K562 (cell line): Measurements from ENCODE around the gene SLC24A3. TPM values are rescaled to one million over a fixed set of nuclear protein-coding genes. Genes with fewer than 3 reads are reported as not detected.

Experiments used
- ATAC-seq: fragments of 200-7000 bp; cut with Tn5 transposase; 3 replicates; pipeline ENCODE4 v1.9.1; 2020; ENCODE audit warnings: moderate library complexity
- BruUV-seq: library from RNA; stranded (reverse); fragments of 400-500 nt; replicated peaks from 2 replicates; lab custom pipeline; 2021; lab: Mats Ljungman, UMichigan
- CTCF ChIA-PET: fragments of 300-600 bp; formaldehyde crosslinking; extraction: SDS; loops from one replicate; lab custom pipeline; 2021; ENCODE audit warnings: low intra/inter-chr PET ratio; lab: Yijun Ruan, JAX
- POLR2A ChIA-PET: fragments of 300-600, 350-650 bp; sonication (Branson Sonifier 250); formaldehyde crosslinking; extraction: SDS; loops from one replicate; lab custom pipeline; 2021; ENCODE audit warnings: antibody characterized with exemption, inconsistent platforms; lab: Yijun Ruan, JAX
- DNase-seq, 4 experiments: peaks; one replicate each; pipeline versions ENCODE4 v3.0.0 to v3.0.0-alpha.2; 2011 to 2018; ENCODE audit warnings: low spot score in 3 of 4, mixed read lengths in 3 of 4; ENCODE audit errors: extremely low read depth in 1 of 4
- FAIRE-seq: peaks from 2 replicates; lab custom pipeline; 2011; peaks lifted over from hg19 to GRCh38; lab: Jason Lieb, UNC
- H2AFZ ChIP-seq: 2 replicates; pipeline ENCODE4 v1.6.0; 2011; ENCODE audit warnings: low read depth, low read length, control low read depth, inconsistent platforms
- H3K27ac ChIP-seq: fragments of 200-600 bp; 3 replicates; pipeline ENCODE4 v1.8.0; 2011; ENCODE audit warnings: low read depth, mild to moderate bottlenecking, control low read depth, inconsistent platforms, low read length, moderate library complexity, mixed read lengths; ENCODE audit errors: extremely low read depth
- H3K27me3 ChIP-seq, 2 experiments: fragments of 300-600 bp in 1 of 2; 2 replicates in 1 of 2; 3 replicates in 1 of 2; pipeline versions ENCODE4 v1.6.0 to v1.8.0; 2011; ENCODE audit warnings: inconsistent platforms in 2 of 2, low read length in 2 of 2, mild to moderate bottlenecking in 1 of 2, mixed read lengths in 1 of 2, moderate library complexity in 1 of 2; ENCODE audit not compliant: control insufficient read depth in 2 of 2, insufficient read depth in 2 of 2
- H3K36me3 ChIP-seq: fragments of 300-600 bp; 3 replicates; pipeline ENCODE4 v1.8.0; 2011; ENCODE audit warnings: mild to moderate bottlenecking, low read length, inconsistent platforms; ENCODE audit not compliant: control insufficient read depth, insufficient read depth
- H3K4me1 ChIP-seq, 2 experiments: fragments of 200-600 bp in 1 of 2; replicated peaks in 1 of 2; 2 replicates in 1 of 2; 3 replicates in 1 of 2; pipeline versions ENCODE4 v1.5.1 to v1.8.0; 2011; ENCODE audit warnings: inconsistent platforms in 2 of 2, low read length in 2 of 2, mild to moderate bottlenecking in 1 of 2, mixed read lengths in 1 of 2, moderate library complexity in 1 of 2; ENCODE audit not compliant: control insufficient read depth in 2 of 2, insufficient read depth in 2 of 2
- H3K4me2 ChIP-seq: 2 replicates; pipeline ENCODE4 v1.6.1; 2011; ENCODE audit warnings: low read length, control low read depth, inconsistent platforms, mixed read lengths; ENCODE audit not compliant: insufficient read depth
- H3K4me3 ChIP-seq: fragments of 200-600 bp; sonication (generic), shearing (Covaris generic); 2 replicates; pipeline ENCODE4 v1.5.1; 2016; ENCODE audit warnings: control low read depth, inconsistent platforms
- H3K79me2 ChIP-seq: fragments of 200-600 bp; 3 replicates; pipeline ENCODE4 v1.8.0; 2011; ENCODE audit warnings: low read length, inconsistent platforms; ENCODE audit not compliant: control insufficient read depth, insufficient read depth
- H3K9ac ChIP-seq, 2 experiments: 2 replicates each; pipeline versions ENCODE4 v1.6.0 to v1.6.1; 2011; ENCODE audit warnings: low read depth in 2 of 2, low read length in 2 of 2, control low read depth in 1 of 2, inconsistent platforms in 1 of 2, mild to moderate bottlenecking in 1 of 2, mixed read lengths in 1 of 2; ENCODE audit not compliant: insufficient read depth in 1 of 2
- H3K9me1 ChIP-seq: one replicate; pipeline ENCODE4 v1.6.0; 2011; ENCODE audit warnings: inconsistent platforms, mild to moderate bottlenecking, low read length, moderate library complexity; ENCODE audit not compliant: control insufficient read depth, insufficient read depth
- H3K9me3 ChIP-seq: replicated peaks from 2 replicates; pipeline ENCODE4 v1.5.1; 2011; ENCODE audit warnings: low read depth, low read length, inconsistent platforms; ENCODE audit not compliant: control insufficient read depth, insufficient read depth
- H4K20me1 ChIP-seq: replicated peaks from 2 replicates; pipeline ENCODE4 v1.6.1; 2011; ENCODE audit warnings: low read length, inconsistent platforms, mixed read lengths; ENCODE audit not compliant: control insufficient read depth, insufficient read depth
- HDGF ChIP-seq: fragments of 450-650 bp; IDR thresholded peaks from 2 replicates; pipeline ENCODE4 v1.6.1; 2016
- HMG20B ChIP-seq: fragments of 250-450 bp; sonication (Bioruptor Pico); IDR thresholded peaks from 2 replicates; pipeline ENCODE4 v1.5.0; 2021; ENCODE audit warnings: mild to moderate bottlenecking
- REST ChIP-seq, 2 experiments: fragments of 450-650 bp; formaldehyde crosslinking in 1 of 2; IDR thresholded peaks; 2 replicates each; pipeline versions ENCODE4 v1.4.0 to v1.6.1; 2014 to 2020; ENCODE audit warnings: mild to moderate bottlenecking in 2 of 2, borderline replicate concordance in 1 of 2, low read depth in 1 of 2
- RREB1 ChIP-seq: fragments of 250-450 bp; sonication (Bioruptor Pico); IDR thresholded peaks from 2 replicates; pipeline ENCODE4 v1.4.0; 2020
- WGBS: fragments of 100-300 bp; shearing (Covaris generic); methylation state at CpG from one replicate; pipeline ENCODE4 v1.1.6; 2016; ENCODE audit warnings: low coverage, mixed read lengths; ENCODE audit not compliant: insufficient coverage; ENCODE audit errors: missing lambda C conversion rate; 5-methylcytosine and 5-hydroxymethylcytosine counted together
- in situ Hi-C: fragments of 300-500 bp; cut with MboI; formaldehyde crosslinking; loops from 4 replicates; pipeline ENCODE4 v1.15.0; 2018; ENCODE audit warnings: inconsistent platforms, mixed read lengths
- intact Hi-C: fragments of 100-400 bp; cut with micrococcal nuclease; formaldehyde crosslinking; loops from 2 replicates; pipeline ENCODE4 v1.14.2; 2022
- polyA plus RNA-seq, 8 experiments: library from polyadenylated mRNA; depleted of rRNA in 4 of 8; stranded (reverse) in 5 of 8; unstranded in 3 of 8; fragments of >200 nt; fragmentation: Nextera tagmentation in 2 of 8; fragmentation: Illumina TruSeq in 1 of 8; extraction: Ambion mirVana in 2 of 8; extraction: Trizol in 1 of 8; gene quantifications; 2 replicates each; pipeline versions ENCODE4 v1.2.1 to v1.2.3, GENCODE V29; 2011 to 2014; ENCODE audit warnings: inconsistent platforms in 1 of 8, missing spikeins in 1 of 8
- total RNA-seq, 7 experiments: library from RNA; depleted of rRNA in 6 of 7; stranded (reverse); fragments of >200 nt in 6 of 7; fragmentation: Illumina TruSeq in 2 of 7; extraction: Trizol in 2 of 7; gene quantifications; 2 replicates each; pipeline versions ENCODE4 v1.2.1 to v1.2.3, GENCODE V29; 2011 to 2021; ENCODE audit warnings: low replicate concordance in 1 of 7

The SLC24A3 gene
- total and polyA plus RNA-seq, 9 of the 15 experiments (the other 6 are each of a cell fraction or from before 2014, with no cell fraction given), result not detected

- H2AFZ ChIP-seq, result no peak overlapping the region
- peak; percentile 81 for ATAC-seq
- TF ChIP-seq HMG20B (no peak), REST (IDR thresholded peaks at IDR 0.05; ENCODE audit: borderline replicate concordance) (peak; percentile 59; the same call in 1 of the 2 replicates), REST (CRISPR knock-in tag; IDR thresholded peaks at IDR 0.05; ENCODE audit: low read depth) (no peak), HDGF (no peak), RREB1 (CRISPR knock-in tag) (no peak)
These were observed 449.5 kb downstream of the SLC24A3 start for GRCh38 chr20:19661717-19662636.

More at GRCh38 chr20:19661717-19662636, 449.5 kb downstream of the SLC24A3 start:
- H3K9me3 ChIP-seq, result no peaks in the 10 kb centered on the region
- DNase-seq, result peak; percentile 37 to 62 (median 58)
- no peaks in the 10 kb centered on the region; a peak in 1 of 5 replicates for H3K4me1 ChIP-seq
- H3K36me3 ChIP-seq, result no peaks in the 10 kb centered on the region
- intact Hi-C loops, result loop anchor here (2.0 kb wide), 2 partner anchors 33 to 455 kb away; no protein-coding TSS in a partner anchor
- ChIA-PET CTCF (interaction anchor here (0.9 kb wide), 1 partner anchor 456 kb away, joined by 4 read pairs; no protein-coding TSS in a partner anchor), POLR2A (interaction anchor here (1.2 kb wide), 1 partner anchor 43 kb away, joined by 3 read pairs; no protein-coding TSS in a partner anchor)
- H4K20me1 ChIP-seq, result no peaks in the 10 kb centered on the region
- H3K4me3 ChIP-seq, result no peak overlapping the region
- H3K4me2 ChIP-seq, result no peak overlapping the region
- no TSS peak for BruUV-seq
- peak; percentile 86 for FAIRE-seq
- 7% methylated on average over 16 of the region's 19 CpGs for WGBS
- no peaks in the 10 kb centered on the region for H3K79me2 ChIP-seq
- no peak overlapping the region for H3K27ac ChIP-seq
- no peak overlapping the region for H3K9ac ChIP-seq
- in situ Hi-C loops, result loop anchor here (10.0 kb wide), 1 partner anchor 457 kb away; no protein-coding TSS in a partner anchor
- H3K27me3 ChIP-seq, result peaks cover 0 to 3% of the 10 kb centered on the region in 2 experiments; a peak in 1 of 5 replicates
- no peaks in the 10 kb centered on the region for H3K9me1 ChIP-seq
